OCI-LY7 (cell line): ENCODE measurements around the gene CMIP.

Source experiments
- EZH2phosphoT487 ChIP-seq: fragments of 200-600 bp; sonication (generic); IDR thresholded peaks from 2 replicates; pipeline ENCODE4 v1.6.1; 2018; ENCODE audit warnings: low read depth, borderline replicate concordance, mild to moderate bottlenecking, mixed run types, antibody characterized with exemption, low read length, moderate library complexity, mixed read lengths
- TF ChIP-seq, protein P1 (sequence below): fragments of 200-600 bp; sonication (generic); conservative IDR thresholded peaks from 2 replicates; pipeline ENCODE4 v1.5.1; 2014; ENCODE audit warnings: mild to moderate bottlenecking, antibody characterized with exemption, low read length, moderate library complexity, mixed read lengths

DNA sequence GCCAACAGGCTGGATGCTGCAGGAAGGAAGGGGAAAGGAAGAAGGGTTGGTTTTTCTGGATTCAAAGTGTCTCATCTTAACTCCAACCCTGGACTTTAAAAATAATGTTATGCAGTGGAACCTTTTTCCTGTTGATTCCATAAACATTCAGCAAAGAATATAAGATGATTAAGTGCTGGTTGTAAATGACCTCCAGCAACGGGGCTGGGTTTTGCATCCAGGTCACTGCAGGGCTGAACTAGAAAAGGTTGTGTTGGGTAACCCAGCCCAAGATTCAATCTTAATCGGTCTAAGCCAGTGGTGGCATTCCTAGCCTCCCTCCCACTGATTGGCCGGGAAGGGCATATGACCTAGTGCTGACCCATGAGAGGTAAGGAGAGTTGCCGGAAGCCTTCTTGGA lies 300.3 kb downstream of the CMIP start:
- TF ChIP-seq, protein P1, sequence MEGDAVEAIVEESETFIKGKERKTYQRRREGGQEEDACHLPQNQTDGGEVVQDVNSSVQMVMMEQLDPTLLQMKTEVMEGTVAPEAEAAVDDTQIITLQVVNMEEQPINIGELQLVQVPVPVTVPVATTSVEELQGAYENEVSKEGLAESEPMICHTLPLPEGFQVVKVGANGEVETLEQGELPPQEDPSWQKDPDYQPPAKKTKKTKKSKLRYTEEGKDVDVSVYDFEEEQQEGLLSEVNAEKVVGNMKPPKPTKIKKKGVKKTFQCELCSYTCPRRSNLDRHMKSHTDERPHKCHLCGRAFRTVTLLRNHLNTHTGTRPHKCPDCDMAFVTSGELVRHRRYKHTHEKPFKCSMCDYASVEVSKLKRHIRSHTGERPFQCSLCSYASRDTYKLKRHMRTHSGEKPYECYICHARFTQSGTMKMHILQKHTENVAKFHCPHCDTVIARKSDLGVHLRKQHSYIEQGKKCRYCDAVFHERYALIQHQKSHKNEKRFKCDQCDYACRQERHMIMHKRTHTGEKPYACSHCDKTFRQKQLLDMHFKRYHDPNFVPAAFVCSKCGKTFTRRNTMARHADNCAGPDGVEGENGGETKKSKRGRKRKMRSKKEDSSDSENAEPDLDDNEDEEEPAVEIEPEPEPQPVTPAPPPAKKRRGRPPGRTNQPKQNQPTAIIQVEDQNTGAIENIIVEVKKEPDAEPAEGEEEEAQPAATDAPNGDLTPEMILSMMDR, result no peak
- no peak for TF ChIP-seq EZH2phosphoT487
